GM18526 (cell line): ENCODE measurements around the gene TMEM134.

ENCODE experiments used
- POLR2A ChIP-seq: IDR thresholded peaks from 3 replicates; pipeline ENCODE4 v1.6.1; 2011; ENCODE audit not compliant: insufficient read length; ENCODE audit errors: extremely low read depth

TMEM134 gene

GRCh38 chr11:67416416-67417335, 52.4 kb downstream of the TMEM134 start:
- TF ChIP-seq POLR2A, result no peak

- no peak for TF ChIP-seq POLR2A
These were observed 53.3 kb downstream of the TMEM134 start, which contains the start of gene CARNS1 for GRCh38 chr11:67415501-67416304. Gene CARNS1, plus strand, starts transcription at chr11:67415678. Its CDS starts 522 bp downstream, at chr11:67416200.

- TF ChIP-seq POLR2A, result no peak
These were observed 55.7 kb downstream of the TMEM134 start for GRCh38 chr11:67413266-67413849.

- no peak for TF ChIP-seq POLR2A
These were observed 56.4 kb downstream of the TMEM134 start for GRCh38 chr11:67412495-67413179.

GRCh38 chr11:67411785-67412152, 57.3 kb downstream of the TMEM134 start:
- no peak for TF ChIP-seq POLR2A
